MCF 10A (cell line): ENCODE data around the gene LOX. TPM values are rescaled to one million over a fixed set of nuclear protein-coding genes. Genes with fewer than 3 reads are reported as not detected.
A peak's percentile ranks its signal among the peaks of the same experiment; 100 is the strongest.

Source experiments
- BruUV-seq: library from RNA; stranded (reverse); fragments of 400-500 nt; replicated peaks from 2 replicates; lab custom pipeline; 2021; lab: Mats Ljungman, UMichigan
- CTCF ChIA-PET: fragments of 300-600 bp; sonication (Branson Sonifier 250); formaldehyde crosslinking; extraction: SDS; loops from one replicate; lab custom pipeline; 2021; ENCODE audit warnings: antibody characterized with exemption, inconsistent platforms; lab: Yijun Ruan, JAX
- POLR2A ChIA-PET: fragments of 300-600, 350-650 bp; sonication (Branson Sonifier 250); formaldehyde crosslinking; extraction: SDS; loops from one replicate; lab custom pipeline; 2020; ENCODE audit warnings: antibody characterized with exemption, inconsistent platforms; lab: Yijun Ruan, JAX
- DNase-seq: peaks from one replicate; pipeline ENCODE4 v3.0.0-alpha.2; 2018; ENCODE audit not compliant: unreplicated experiment
- H3K27ac Mint-ChIP-seq: one replicate; pipeline ENCODE4 v1.8.0; 2022; ENCODE audit warnings: mild to moderate bottlenecking, low read depth, mixed read lengths; ENCODE audit not compliant: unreplicated experiment
- H3K27me3 Mint-ChIP-seq: one replicate; pipeline ENCODE4 v1.8.0; 2022; ENCODE audit warnings: mixed read lengths; ENCODE audit not compliant: insufficient read depth, unreplicated experiment
- H3K36me3 Mint-ChIP-seq: one replicate; pipeline ENCODE4 v1.8.0; 2022; ENCODE audit warnings: mild to moderate bottlenecking, moderate library complexity, mixed read lengths; ENCODE audit not compliant: insufficient read depth, unreplicated experiment
- H3K4me1 Mint-ChIP-seq: one replicate; pipeline ENCODE4 v1.8.0; 2022; ENCODE audit warnings: mixed read lengths; ENCODE audit not compliant: insufficient read depth, unreplicated experiment
- H3K4me3 Mint-ChIP-seq: one replicate; pipeline ENCODE4 v1.8.0; 2022; ENCODE audit warnings: mild to moderate bottlenecking, moderate library complexity, mixed read lengths; ENCODE audit not compliant: unreplicated experiment
- H3K9me3 Mint-ChIP-seq: one replicate; pipeline ENCODE4 v1.8.0; 2022; ENCODE audit warnings: mixed read lengths; ENCODE audit not compliant: unreplicated experiment
- CTCF ChIP-seq: fragments of 200-600 bp; IDR thresholded peaks from one replicate; pipeline ENCODE4 v1.8.0; 2022; ENCODE audit warnings: antibody characterized with exemption, mild to moderate bottlenecking; ENCODE audit not compliant: unreplicated experiment
- intact Hi-C: fragments of 100-400 bp; cut with micrococcal nuclease; formaldehyde crosslinking; loops from 2 replicates; pipeline ENCODE4 v1.14.1; 2022
- total RNA-seq: library from RNA; stranded (reverse); gene quantifications from 2 replicates; pipeline ENCODE4 v1.2.3, GENCODE V29; 2022

The LOX gene
- total RNA-seq, 1 experiment from 2014 or later: 10.7 TPM

- Mint-ChIP-seq H3K27me3 (no peaks in the 10 kb centered on the region), H3K36me3 (peaks cover 41% of the 10 kb centered on the region), H3K4me1 (peaks cover 5% of the 10 kb centered on the region), H3K4me3 (no peak overlapping the region), H3K27ac (no peak overlapping the region), H3K9me3 (no peaks in the 10 kb centered on the region)
- TSS peak; percentile 56 for BruUV-seq
- no peak for DNase-seq
- intact Hi-C loops: no loop called here
- no peak for TF ChIP-seq CTCF
- ChIA-PET POLR2A (interaction anchor here (0.7 kb wide), 1 partner anchor 12 kb away, joined by 4 read pairs; no protein-coding TSS in a partner anchor), CTCF (interaction anchor here (0.6 to 1.6 kb wide), 5 partner anchors 8 to 176 kb away, joined by 3 to 6 read pairs (median 4); no protein-coding TSS in a partner anchor)
Observed at GRCh38 chr5:122019919-122020590, 58.0 kb downstream of the LOX start.

- BruUV-seq: no TSS peak
- Mint-ChIP-seq H3K27me3 (no peaks in the 10 kb centered on the region), H3K4me1 (peaks cover 5% of the 10 kb centered on the region), H3K4me3 (no peak overlapping the region), H3K36me3 (peaks cover 6% of the 10 kb centered on the region), H3K9me3 (no peaks in the 10 kb centered on the region), H3K27ac (no peak overlapping the region)
- ChIA-PET CTCF (interaction anchor here (0.6 to 1.1 kb wide), 2 partner anchors 32 to 61 kb away, joined by 3 read pairs; no protein-coding TSS in a partner anchor), POLR2A (interaction anchor here (0.6 to 1.9 kb wide), 3 partner anchors 9 to 52 kb away, joined by 3 to 9 read pairs (median 3); no protein-coding TSS in a partner anchor)
- intact Hi-C loops: no loop called here
- no peak for TF ChIP-seq CTCF
- DNase-seq: no peak
Observed at GRCh38 chr5:122015471-122015870, 62.6 kb downstream of the LOX start.

- H3K27me3 Mint-ChIP-seq: no peaks in the 10 kb centered on the region
- H3K9me3 Mint-ChIP-seq: no peaks in the 10 kb centered on the region
- no TSS peak for BruUV-seq
- intact Hi-C loops: no loop called here
- peak; percentile 28 for DNase-seq
- H3K4me3 Mint-ChIP-seq: no peak overlapping the region
- H3K27ac Mint-ChIP-seq: no peak overlapping the region
- CTCF ChIA-PET: interaction anchor here (0.7 kb wide), 1 partner anchor 370 kb away, joined by 3 read pairs; no protein-coding TSS in a partner anchor
- POLR2A ChIA-PET: interaction anchor here (0.5 to 1.9 kb wide), 5 partner anchors 10 to 164 kb away, joined by 3 to 9 read pairs (median 3); no protein-coding TSS in a partner anchor
- no peaks in the 10 kb centered on the region for H3K36me3 Mint-ChIP-seq
- H3K4me1 Mint-ChIP-seq: peaks cover 5% of the 10 kb centered on the region
- no peak for TF ChIP-seq CTCF
Observed at GRCh38 chr5:122014236-122014935, 63.7 kb downstream of the LOX start.

Other genes starting within 250 kb of the LOX start
- gene FTMT, start 226.4 kb downstream of the LOX start, total RNA-seq: not detected in 2 replicates
- 18.0 and 21.4 TPM in 2 replicates for gene SRFBP1, start 116.3 kb downstream of the LOX start, total RNA-seq
- gene ZNF474, start 51.3 kb upstream of the LOX start, total RNA-seq: 0.25 and 0.56 TPM in 2 replicates
- gene SNCAIP, start 234.0 kb upstream of the LOX start, total RNA-seq: 0.12 and 0.21 TPM in 2 replicates